MM.1S (cell line): ENCODE measurements around the gene PDCD1.

ENCODE experiments used
- CTCF ChIP-seq: fragments of 300-600 bp; sonication (generic); IDR thresholded peaks from 2 replicates; pipeline ENCODE4 v1.5.1; 2016; ENCODE audit warnings: antibody characterized with exemption, low read length, mixed read lengths
- EZH2 ChIP-seq: fragments of 300-600 bp; sonication (generic); optimal IDR thresholded peaks from 2 replicates; pipeline ENCODE3; 2017; ENCODE audit warnings: low read depth, mild to moderate bottlenecking, antibody characterized with exemption, low read length, mixed read lengths
- EZH2phosphoT487 ChIP-seq: fragments of 300-600 bp; sonication (generic); IDR thresholded peaks from 2 replicates; pipeline ENCODE4 v1.6.1; 2018; ENCODE audit warnings: antibody characterized with exemption, low read length

GRCh38 chr2:241810307-241811200 is 48.1 kb downstream of the PDCD1 start:
- TF ChIP-seq EZH2 (no peak), CTCF (no peak), EZH2phosphoT487 (no peak)
